Endothelial cell of umbilical vein (primary cell): ENCODE measurements around the gene ARMCX2. TPM values are rescaled to one million over a fixed set of nuclear protein-coding genes. Genes with fewer than 3 reads are reported as not detected.
A peak's percentile ranks its signal among the peaks of the same experiment; 100 is the strongest.

Source experiments
- BruUV-seq: library from RNA; stranded (reverse); fragments of 400-500 nt; replicated peaks from 2 replicates; lab custom pipeline; 2021; lab: Mats Ljungman, UMichigan
- CTCF ChIA-PET: fragments of 300-600, 350-600 bp; sonication (Branson Sonifier 250); formaldehyde crosslinking; loops from one replicate; lab custom pipeline; 2021; ENCODE audit warnings: antibody characterized with exemption, inconsistent platforms; lab: Charles Lee
- POLR2A ChIA-PET: fragments of 300-600, 350-600 bp; sonication (Branson Sonifier 250); formaldehyde crosslinking; loops from one replicate; lab custom pipeline; 2021; ENCODE audit warnings: antibody characterized with exemption, inconsistent platforms; lab: Charles Lee
- DNase-seq: peaks from one replicate; pipeline ENCODE4 v3.0.0-alpha.2; 2011; ENCODE audit warnings: low read depth, low spot score
- FAIRE-seq: peaks from 2 replicates; lab custom pipeline; 2011; peaks lifted over from hg19 to GRCh38; lab: Jason Lieb, UNC
- H2AFZ ChIP-seq: 2 replicates; pipeline ENCODE4 v1.6.0; 2012; ENCODE audit warnings: low read depth, low read length, control low read depth, inconsistent platforms
- H3K27ac ChIP-seq: 2 replicates; pipeline ENCODE4 v1.5.1; 2011; ENCODE audit warnings: low read depth, mild to moderate bottlenecking, control low read depth, low read length, moderate library complexity; ENCODE audit not compliant: insufficient read depth
- H3K27me3 ChIP-seq, 2 experiments: 2 replicates each; pipeline versions ENCODE4 v1.6.0 to v1.6.1; 2011; ENCODE audit warnings: low read length in 2 of 2, mixed read lengths in 1 of 2; ENCODE audit not compliant: control insufficient read depth in 2 of 2, insufficient read depth in 2 of 2
- H3K36me3 ChIP-seq, 2 experiments: 2 replicates in 1 of 2; 3 replicates in 1 of 2; pipeline ENCODE4 v1.5.1; 2011; ENCODE audit warnings: low read length in 2 of 2, mild to moderate bottlenecking in 1 of 2, moderate library complexity in 1 of 2; ENCODE audit not compliant: control insufficient read depth in 2 of 2, insufficient read depth in 2 of 2; ENCODE audit errors: extremely low read depth in 1 of 2
- H3K4me1 ChIP-seq: 3 replicates; pipeline ENCODE4 v1.5.1; 2011; ENCODE audit warnings: mild to moderate bottlenecking, low read length; ENCODE audit not compliant: control insufficient read depth, insufficient read depth; ENCODE audit errors: extremely low read depth
- H3K4me2 ChIP-seq: 2 replicates; pipeline ENCODE4 v1.6.1; 2011; ENCODE audit warnings: low read length, control low read depth, mixed read lengths; ENCODE audit not compliant: insufficient read depth
- H3K4me3 ChIP-seq, 3 experiments: fragments of 200-600 bp in 1 of 3; sonication (generic), shearing (Covaris generic) in 1 of 3; replicated peaks in 1 of 3; 2 replicates each; pipeline ENCODE4 v1.5.1; 2011 to 2016; ENCODE audit warnings: control low read depth in 3 of 3, low read length in 3 of 3, mild to moderate bottlenecking in 2 of 3, inconsistent platforms in 1 of 3, low read depth in 1 of 3, moderate library complexity in 1 of 3; ENCODE audit not compliant: insufficient read depth in 1 of 3
- H3K79me2 ChIP-seq: 2 replicates; pipeline ENCODE4 v1.6.0; 2012; ENCODE audit warnings: low read length, inconsistent platforms; ENCODE audit not compliant: control insufficient read depth, insufficient read depth
- H3K9ac ChIP-seq: replicated peaks from 2 replicates; pipeline ENCODE3; 2011; ENCODE audit warnings: low read length, control low read depth; ENCODE audit not compliant: insufficient read depth; ENCODE audit errors: extremely low read depth
- H3K9me1 ChIP-seq: replicated peaks from 3 replicates; pipeline ENCODE4 v1.6.0; 2011; ENCODE audit warnings: mild to moderate bottlenecking, low read length; ENCODE audit not compliant: control insufficient read depth, insufficient read depth; ENCODE audit errors: extremely low read depth
- H3K9me3 ChIP-seq: replicated peaks from 2 replicates; pipeline ENCODE4 v1.5.1; 2012; ENCODE audit warnings: low read length, inconsistent platforms; ENCODE audit not compliant: control insufficient read depth, insufficient read depth
- H4K20me1 ChIP-seq: replicated peaks from 2 replicates; pipeline ENCODE3; 2011; ENCODE audit warnings: mild to moderate bottlenecking, low read length; ENCODE audit not compliant: control insufficient read depth, insufficient read depth; ENCODE audit errors: extremely low read depth
- EZH2 ChIP-seq: IDR thresholded peaks from 2 replicates; pipeline ENCODE4 v1.6.1; 2012; ENCODE audit warnings: borderline replicate concordance, low read depth, mild to moderate bottlenecking, moderate library complexity, low read length, inconsistent platforms; ENCODE audit not compliant: severe bottlenecking
- FOS ChIP-seq: IDR thresholded peaks from 2 replicates; pipeline ENCODE4 v1.6.1; 2011; ENCODE audit warnings: mild to moderate bottlenecking, low read length, moderate library complexity, borderline replicate concordance; ENCODE audit not compliant: insufficient read depth
- GATA2 ChIP-seq: IDR thresholded peaks from 2 replicates; pipeline ENCODE4 v1.7.0; 2011; ENCODE audit warnings: low read depth, mild to moderate bottlenecking, moderate library complexity, mixed read lengths, low read length; ENCODE audit not compliant: insufficient read length, insufficient read depth
- JUN ChIP-seq: IDR thresholded peaks from 2 replicates; pipeline ENCODE4 v1.6.1; 2011; ENCODE audit warnings: borderline replicate concordance, low read depth; ENCODE audit not compliant: insufficient read length, insufficient read depth
- MYC ChIP-seq: IDR thresholded peaks from one replicate; pipeline ENCODE4 v1.6.1; 2011; ENCODE audit warnings: mild to moderate bottlenecking, low read depth, low read length
- POLR2A ChIP-seq: IDR thresholded peaks from 2 replicates; pipeline ENCODE4 v1.6.1; 2012; ENCODE audit warnings: low read depth, mild to moderate bottlenecking, control low read depth, low read length
- POLR2AphosphoS5 ChIP-seq: IDR thresholded peaks from 2 replicates; pipeline ENCODE4 v1.6.1; 2012; ENCODE audit warnings: low read depth, mild to moderate bottlenecking, control low read depth, low read length, moderate library complexity; ENCODE audit not compliant: insufficient read depth
- dilution Hi-C: fragments of 300-500 bp; cut with MboI; formaldehyde crosslinking; loops from one replicate; pipeline ENCODE4 v1.15.0; 2019; ENCODE audit warnings: low sequenced_read_pairs; ENCODE audit not compliant: extremely low pct_ligation_motif_present
- intact Hi-C: fragments of 100-400 bp; cut with micrococcal nuclease; formaldehyde crosslinking; loops from one replicate; pipeline ENCODE4 v1.10.0; 2022
- polyA plus RNA-seq, 4 experiments: library from polyadenylated mRNA; depleted of rRNA in 3 of 4; stranded (reverse) in 3 of 4; unstranded in 1 of 4; fragments of >200 nt; gene quantifications; 2 replicates each; pipeline versions ENCODE4 v1.2.1 to v1.2.3, GENCODE V29; 2011 to 2012; ENCODE audit warnings: missing spikeins in 1 of 4
- total RNA-seq: library from RNA; stranded (reverse); gene quantifications from 2 replicates; pipeline ENCODE4 v1.2.3, GENCODE V29; 2021
- TF ChIP-seq, protein P1 (sequence below), 2 donors: IDR thresholded peaks; 1 replicate in 1 of 2; 2 replicates in 1 of 2; pipeline ENCODE4 v1.5.1; 2011; ENCODE audit warnings: low read length in 2 of 2, mild to moderate bottlenecking in 2 of 2, moderate library complexity in 2 of 2, control low read depth in 1 of 2, inconsistent platforms in 1 of 2, low read depth in 1 of 2; ENCODE audit not compliant: insufficient read depth in 1 of 2; ENCODE audit errors: extremely low read depth in 1 of 2
- TF ChIP-seq, protein P2 (sequence below): IDR thresholded peaks from 2 replicates; pipeline ENCODE4 v1.6.1; 2011; ENCODE audit not compliant: insufficient read depth, insufficient read length

ARMCX2 gene
- total and polyA plus RNA-seq, 2 donors (not counting 3 experiments of a cell fraction or from before 2014, with no cell fraction given) = 37.4 to 103 TPM

DNA sequence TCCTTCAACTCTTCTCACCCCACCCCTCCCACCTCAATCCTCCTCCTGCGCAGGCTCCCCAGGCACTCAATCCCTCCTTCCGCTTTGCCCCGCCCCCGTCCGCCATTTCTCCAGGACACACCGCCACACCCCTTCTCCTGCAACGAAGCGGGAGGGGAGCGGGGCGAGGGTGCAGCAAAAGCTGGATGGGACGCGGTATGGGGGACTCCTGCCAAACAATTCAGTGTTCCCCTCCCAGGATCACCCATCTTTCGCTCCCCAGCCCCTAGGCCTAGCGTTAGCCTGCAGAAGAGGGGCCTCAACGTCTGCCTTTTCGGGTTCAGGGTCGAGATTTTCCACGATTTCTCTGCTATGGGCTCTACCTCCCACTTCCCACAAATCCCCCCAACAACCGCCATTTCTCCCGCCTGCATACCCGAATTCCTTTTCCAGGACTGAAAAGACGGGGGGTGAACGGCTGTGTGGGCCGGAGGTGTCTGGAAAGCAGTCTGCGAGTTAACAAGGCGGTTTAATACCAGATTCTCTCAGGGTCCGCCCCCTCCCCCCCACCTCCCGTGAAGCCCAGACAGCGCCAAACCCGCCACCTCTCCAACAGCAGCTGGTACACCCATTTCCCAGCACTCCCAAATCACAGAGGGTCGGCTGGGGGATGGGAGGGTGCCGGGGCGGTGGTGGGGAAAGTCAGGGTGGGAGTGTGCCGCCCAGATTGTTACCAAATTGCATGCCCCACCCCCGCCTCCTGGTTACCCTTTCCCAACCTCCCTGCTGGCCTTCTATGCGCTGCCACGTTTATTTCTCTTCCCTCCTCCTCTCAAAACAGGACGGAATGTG is 774 bp downstream of the ARMCX2 start:
- Histone ChIP-seq H2AFZ (peak overlapping the region; percentile 91), H3K27ac (peak overlapping the region; percentile 18), H3K9me3 (no peaks in the 10 kb centered on the region), H3K27me3 (peaks cover 0 to 2% of the 10 kb centered on the region in 2 experiments), H3K9me1 (no peaks in the 10 kb centered on the region), H3K79me2 (peaks cover 2% of the 10 kb centered on the region), H3K36me3 (peaks cover 0 to 8% of the 10 kb centered on the region in 2 experiments), H3K9ac (peak overlapping the region; percentile 51), H3K4me1 (no peaks in the 10 kb centered on the region), H3K4me2 (peak overlapping the region; percentile 82), H4K20me1 (no peaks in the 10 kb centered on the region), H3K4me3 (peak overlapping the region; percentile 71 to 88 (median 87))
- FAIRE-seq = peak; percentile 87
- BruUV-seq = no TSS peak
- intact Hi-C loops = loop anchor here (1.0 kb wide), 3 partner anchors 23 to 140 kb away; no protein-coding TSS in a partner anchor
- ChIA-PET CTCF (interaction anchor here (1.2 kb wide), 1 partner anchor 100 kb away, joined by 7 read pairs; no protein-coding TSS in a partner anchor), POLR2A (interaction anchor here (0.7 to 1.0 kb wide), 3 partner anchors 16 to 99 kb away, joined by 3 to 4 read pairs (median 3); no protein-coding TSS in a partner anchor)
- peak; percentile 51 for DNase-seq
- TF ChIP-seq, protein P1, sequence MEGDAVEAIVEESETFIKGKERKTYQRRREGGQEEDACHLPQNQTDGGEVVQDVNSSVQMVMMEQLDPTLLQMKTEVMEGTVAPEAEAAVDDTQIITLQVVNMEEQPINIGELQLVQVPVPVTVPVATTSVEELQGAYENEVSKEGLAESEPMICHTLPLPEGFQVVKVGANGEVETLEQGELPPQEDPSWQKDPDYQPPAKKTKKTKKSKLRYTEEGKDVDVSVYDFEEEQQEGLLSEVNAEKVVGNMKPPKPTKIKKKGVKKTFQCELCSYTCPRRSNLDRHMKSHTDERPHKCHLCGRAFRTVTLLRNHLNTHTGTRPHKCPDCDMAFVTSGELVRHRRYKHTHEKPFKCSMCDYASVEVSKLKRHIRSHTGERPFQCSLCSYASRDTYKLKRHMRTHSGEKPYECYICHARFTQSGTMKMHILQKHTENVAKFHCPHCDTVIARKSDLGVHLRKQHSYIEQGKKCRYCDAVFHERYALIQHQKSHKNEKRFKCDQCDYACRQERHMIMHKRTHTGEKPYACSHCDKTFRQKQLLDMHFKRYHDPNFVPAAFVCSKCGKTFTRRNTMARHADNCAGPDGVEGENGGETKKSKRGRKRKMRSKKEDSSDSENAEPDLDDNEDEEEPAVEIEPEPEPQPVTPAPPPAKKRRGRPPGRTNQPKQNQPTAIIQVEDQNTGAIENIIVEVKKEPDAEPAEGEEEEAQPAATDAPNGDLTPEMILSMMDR (IDR thresholded peaks at IDR 0.05; ENCODE audit: extremely low read depth in 1 of 2, insufficient read depth in 1 of 2, low read depth in 1 of 2, low read length in 2 of 2) = no peak
- TF ChIP-seq POLR2A = peak; percentile 38
- dilution Hi-C loops = no loop called here

DNA sequence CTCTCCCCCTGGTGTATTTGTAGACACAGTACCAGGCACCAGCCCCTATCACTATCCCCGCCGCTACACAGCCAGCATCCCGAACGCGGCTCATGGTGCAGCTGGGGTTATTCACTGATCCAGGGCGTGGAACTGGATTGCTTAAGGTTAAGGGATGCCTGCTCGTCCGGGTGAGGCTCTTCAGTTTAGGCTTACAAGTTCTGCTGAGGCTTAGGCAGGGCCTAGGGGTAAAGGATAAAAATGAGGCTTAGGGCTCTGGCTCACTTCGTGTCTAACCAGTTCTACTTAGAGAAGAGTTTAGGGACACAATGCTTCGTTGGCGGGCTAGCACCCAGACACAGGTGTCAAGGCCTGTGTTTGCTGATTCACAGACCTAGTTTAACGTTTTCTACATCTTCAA is 2.2 kb downstream of the ARMCX2 start:
- H3K9me1 ChIP-seq = no peaks in the 10 kb centered on the region
- no peak overlapping the region for H3K9ac ChIP-seq
- H3K79me2 ChIP-seq = peaks cover 2% of the 10 kb centered on the region
- intact Hi-C loops = no loop called here
- no peak for FAIRE-seq
- no peak for DNase-seq
- dilution Hi-C loops = no loop called here
- H3K27me3 ChIP-seq = peaks cover 0 to 2% of the 10 kb centered on the region in 2 experiments
- peaks cover 0 to 8% of the 10 kb centered on the region in 2 experiments for H3K36me3 ChIP-seq
- no peaks in the 10 kb centered on the region for H3K4me1 ChIP-seq
- H3K9me3 ChIP-seq = no peaks in the 10 kb centered on the region
- ChIA-PET CTCF (no interaction called here), POLR2A (no interaction called here)
- no peak overlapping the region for H2AFZ ChIP-seq
- no peak overlapping the region for H3K4me2 ChIP-seq
- TF ChIP-seq GATA2 = no peak
- TF ChIP-seq POLR2A = no peak
- no peak for TF ChIP-seq EZH2
- TF ChIP-seq MYC = no peak
- TF ChIP-seq POLR2AphosphoS5 = no peak
- TF ChIP-seq JUN = no peak
- TF ChIP-seq, protein P2, sequence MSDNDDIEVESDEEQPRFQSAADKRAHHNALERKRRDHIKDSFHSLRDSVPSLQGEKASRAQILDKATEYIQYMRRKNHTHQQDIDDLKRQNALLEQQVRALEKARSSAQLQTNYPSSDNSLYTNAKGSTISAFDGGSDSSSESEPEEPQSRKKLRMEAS = no peak
- TF ChIP-seq, protein P1 (IDR thresholded peaks at IDR 0.05; ENCODE audit: extremely low read depth in 1 of 2, insufficient read depth in 1 of 2, low read depth in 1 of 2, low read length in 2 of 2) = no peak
- TF ChIP-seq FOS = no peak
- H3K4me3 ChIP-seq = no peak overlapping the region
- BruUV-seq = no TSS peak
- H4K20me1 ChIP-seq = no peaks in the 10 kb centered on the region
- no peak overlapping the region for H3K27ac ChIP-seq
